ENCODE data around the gene ATP2B2.

DNA sequence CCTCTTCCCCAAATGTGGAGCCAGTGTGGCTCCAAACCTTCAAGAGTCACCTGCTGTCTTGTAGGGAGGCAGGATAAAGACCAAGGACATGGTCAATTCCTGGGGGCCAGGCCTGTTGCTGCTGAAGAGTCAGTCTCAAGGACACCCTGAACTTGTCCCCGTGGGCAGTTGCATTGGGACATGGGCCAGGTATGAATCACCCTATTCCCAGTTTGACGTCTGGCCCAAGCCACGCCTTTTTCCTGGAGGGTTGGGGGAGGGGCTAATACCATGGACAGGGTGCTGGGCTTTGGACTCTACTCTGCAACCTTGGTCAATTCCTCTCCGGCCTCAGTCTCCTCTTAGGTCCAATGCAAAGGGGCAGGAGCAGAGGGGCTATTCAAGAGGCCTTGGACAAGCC, 10.4 kb downstream of the ATP2B2 start:
- TF ChIP-seq EP300 (IDR thresholded peaks at IDR 0.05) (no peak), CTCF (IDR thresholded peaks at IDR 0.05) (no peak), POLR2AphosphoS5 (IDR thresholded peaks at IDR 0.05) (no peak), POLR2A (IDR thresholded peaks at IDR 0.05) (no peak)
